ENCODE results near the gene GDI2.
A peak's percentile ranks its signal among the peaks of the same experiment; 100 is the strongest.
"Not testable (repeated sequence)": the region's sequence is repeated elsewhere in the genome, so short reads cannot be mapped to it uniquely, and the experiment has no call there.

The GDI2 gene

GRCh38 chr10:5827841-5828240 lies 14.6 kb upstream of the GDI2 start:
- Histone ChIP-seq H3K27me3 (ENCODE audit: control insufficient read depth, insufficient read depth, low read length) (no peaks in the 10 kb centered on the region), H3K4me3 (ENCODE audit: low read length) (no peak overlapping the region), H3K36me3 (ENCODE audit: control insufficient read depth, insufficient read depth, low read length) (no peaks in the 10 kb centered on the region), H3K4me1 (ENCODE audit: control insufficient read depth, insufficient read depth, low read length) (no peaks in the 10 kb centered on the region), H3K9me3 (ENCODE audit: control insufficient read depth, insufficient read depth, low read length) (no peaks in the 10 kb centered on the region), H3K27ac (ENCODE audit: low read length) (no peak overlapping the region)
- DNase-seq (ENCODE audit: low read depth, low spot score): no peak
- WGBS (ENCODE audit: insufficient coverage, insufficient read length): no CpG with 5 or more reads among the region's 6 CpGs

- not testable (repeated sequence) for H3K4me3 ChIP-seq (ENCODE audit: low read length); H3K36me3 ChIP-seq (ENCODE audit: control insufficient read depth, insufficient read depth, low read length); H3K9me3 ChIP-seq (ENCODE audit: control insufficient read depth, insufficient read depth, low read length); H3K27ac ChIP-seq (ENCODE audit: low read length); H3K27me3 ChIP-seq (ENCODE audit: control insufficient read depth, insufficient read depth, low read length); H3K4me1 ChIP-seq (ENCODE audit: control insufficient read depth, insufficient read depth, low read length); DNase-seq (ENCODE audit: low read depth, low spot score)
- WGBS (ENCODE audit: insufficient coverage, insufficient read length): no CpG with 5 or more reads among the region's 6 CpGs
Measured at GRCh38 chr10:5826511-5826910, 13.3 kb upstream of the GDI2 start.

GRCh38 chr10:5818894-5819293 lies 5.7 kb upstream of the GDI2 start:
- H3K4me1 ChIP-seq (ENCODE audit: control insufficient read depth, insufficient read depth, low read length): no peaks in the 10 kb centered on the region
- H3K9me3 ChIP-seq (ENCODE audit: control insufficient read depth, insufficient read depth, low read length): no peaks in the 10 kb centered on the region
- DNase-seq (ENCODE audit: low read depth, low spot score): no peak
- H3K4me3 ChIP-seq (ENCODE audit: low read length): no peak overlapping the region
- no CpG with 5 or more reads among the region's 6 CpGs for WGBS (ENCODE audit: insufficient coverage, insufficient read length)
- H3K36me3 ChIP-seq (ENCODE audit: control insufficient read depth, insufficient read depth, low read length): no peaks in the 10 kb centered on the region
- H3K27me3 ChIP-seq (ENCODE audit: control insufficient read depth, insufficient read depth, low read length): no peaks in the 10 kb centered on the region
- H3K27ac ChIP-seq (ENCODE audit: low read length): no peak overlapping the region

GRCh38 chr10:5818048-5818331 lies 4.8 kb upstream of the GDI2 start:
- Histone ChIP-seq H3K4me3 (ENCODE audit: low read length) (no peak overlapping the region), H3K4me1 (ENCODE audit: control insufficient read depth, insufficient read depth, low read length) (no peaks in the 10 kb centered on the region), H3K27ac (ENCODE audit: low read length) (no peak overlapping the region), H3K27me3 (ENCODE audit: control insufficient read depth, insufficient read depth, low read length) (no peaks in the 10 kb centered on the region), H3K36me3 (ENCODE audit: control insufficient read depth, insufficient read depth, low read length) (no peaks in the 10 kb centered on the region), H3K9me3 (ENCODE audit: control insufficient read depth, insufficient read depth, low read length) (no peaks in the 10 kb centered on the region)
- WGBS (ENCODE audit: insufficient coverage, insufficient read length): no CpG with 5 or more reads among the region's 2 CpGs
- DNase-seq (ENCODE audit: low read depth, low spot score): no peak

GRCh38 chr10:5817322-5818047 lies 4.3 kb upstream of the GDI2 start:
- no peaks in the 10 kb centered on the region for H3K4me1 ChIP-seq (ENCODE audit: control insufficient read depth, insufficient read depth, low read length)
- H3K4me3 ChIP-seq (ENCODE audit: low read length): no peak overlapping the region
- H3K9me3 ChIP-seq (ENCODE audit: control insufficient read depth, insufficient read depth, low read length): no peaks in the 10 kb centered on the region
- no peak for DNase-seq (ENCODE audit: low read depth, low spot score)
- WGBS (ENCODE audit: insufficient coverage, insufficient read length): no CpG with 5 or more reads among the region's 4 CpGs
- H3K27me3 ChIP-seq (ENCODE audit: control insufficient read depth, insufficient read depth, low read length): no peaks in the 10 kb centered on the region
- no peaks in the 10 kb centered on the region for H3K36me3 ChIP-seq (ENCODE audit: control insufficient read depth, insufficient read depth, low read length)
- H3K27ac ChIP-seq (ENCODE audit: low read length): no peak overlapping the region

- Histone ChIP-seq H3K4me1 (ENCODE audit: control insufficient read depth, insufficient read depth, low read length) (no peaks in the 10 kb centered on the region), H3K9me3 (ENCODE audit: control insufficient read depth, insufficient read depth, low read length) (no peaks in the 10 kb centered on the region), H3K27ac (ENCODE audit: low read length) (no peak overlapping the region), H3K27me3 (ENCODE audit: control insufficient read depth, insufficient read depth, low read length) (no peaks in the 10 kb centered on the region), H3K4me3 (ENCODE audit: low read length) (no peak overlapping the region), H3K36me3 (ENCODE audit: control insufficient read depth, insufficient read depth, low read length) (no peaks in the 10 kb centered on the region)
- DNase-seq (ENCODE audit: low read depth, low spot score): no peak
Measured at GRCh38 chr10:5816170-5816569, 2.9 kb upstream of the GDI2 start.

- Histone ChIP-seq H3K4me3 (ENCODE audit: low read length) (peak overlapping the region; percentile 86), H3K27me3 (ENCODE audit: control insufficient read depth, insufficient read depth, low read length) (no peaks in the 10 kb centered on the region), H3K27ac (ENCODE audit: low read length) (no peak overlapping the region), H3K36me3 (ENCODE audit: control insufficient read depth, insufficient read depth, low read length) (no peaks in the 10 kb centered on the region), H3K9me3 (ENCODE audit: control insufficient read depth, insufficient read depth, low read length) (no peaks in the 10 kb centered on the region), H3K4me1 (ENCODE audit: control insufficient read depth, insufficient read depth, low read length) (no peaks in the 10 kb centered on the region)
- WGBS (ENCODE audit: insufficient coverage, insufficient read length): no CpG with 5 or more reads among the region's 12 CpGs
- no peak for DNase-seq (ENCODE audit: low read depth, low spot score)
Measured at GRCh38 chr10:5814110-5815107, 1.2 kb upstream of the GDI2 start.

- Histone ChIP-seq H3K27ac (ENCODE audit: low read length) (no peak overlapping the region), H3K9me3 (ENCODE audit: control insufficient read depth, insufficient read depth, low read length) (no peaks in the 10 kb centered on the region), H3K4me3 (ENCODE audit: low read length) (peak overlapping the region; percentile 76), H3K27me3 (ENCODE audit: control insufficient read depth, insufficient read depth, low read length) (no peaks in the 10 kb centered on the region), H3K36me3 (ENCODE audit: control insufficient read depth, insufficient read depth, low read length) (no peaks in the 10 kb centered on the region), H3K4me1 (ENCODE audit: control insufficient read depth, insufficient read depth, low read length) (no peaks in the 10 kb centered on the region)
- DNase-seq (ENCODE audit: low read depth, low spot score): no peak
- no CpG with 5 or more reads among the region's 29 CpGs for WGBS (ENCODE audit: insufficient coverage, insufficient read length)
Measured at GRCh38 chr10:5813091-5813340, 218 bp downstream of the GDI2 start.

GRCh38 chr10:5812283-5813090 lies 747 bp downstream of the GDI2 start:
- WGBS (ENCODE audit: insufficient coverage, insufficient read length): no CpG with 5 or more reads among the region's 49 CpGs

GRCh38 chr10:5811387-5811821 lies 1.8 kb downstream of the GDI2 start:
- Histone ChIP-seq H3K27me3 (ENCODE audit: control insufficient read depth, insufficient read depth, low read length) (no peaks in the 10 kb centered on the region), H3K4me3 (ENCODE audit: low read length) (peak overlapping the region; percentile 26; the same call in 1 of the 2 replicates), H3K36me3 (ENCODE audit: control insufficient read depth, insufficient read depth, low read length) (no peaks in the 10 kb centered on the region), H3K27ac (ENCODE audit: low read length) (no peak overlapping the region), H3K4me1 (ENCODE audit: control insufficient read depth, insufficient read depth, low read length) (no peaks in the 10 kb centered on the region), H3K9me3 (ENCODE audit: control insufficient read depth, insufficient read depth, low read length) (no peaks in the 10 kb centered on the region)
- no peak for DNase-seq (ENCODE audit: low read depth, low spot score)
- no CpG with 5 or more reads among the region's 6 CpGs for WGBS (ENCODE audit: insufficient coverage, insufficient read length)

More at GRCh38 chr10:5812283-5813090, 747 bp downstream of the GDI2 start:
- H3K4me1 ChIP-seq (ENCODE audit: control insufficient read depth, insufficient read depth, low read length): no peaks in the 10 kb centered on the region
- H3K27ac ChIP-seq (ENCODE audit: low read length): no peak overlapping the region
- H3K4me3 ChIP-seq (ENCODE audit: low read length): peak overlapping the region; percentile 76
- no peaks in the 10 kb centered on the region for H3K36me3 ChIP-seq (ENCODE audit: control insufficient read depth, insufficient read depth, low read length)
- no peaks in the 10 kb centered on the region for H3K9me3 ChIP-seq (ENCODE audit: control insufficient read depth, insufficient read depth, low read length)
- DNase-seq (ENCODE audit: low read depth, low spot score): no peak
- no peaks in the 10 kb centered on the region for H3K27me3 ChIP-seq (ENCODE audit: control insufficient read depth, insufficient read depth, low read length)
